ENCODE data around the gene CERS6. TPM values are rescaled to one million over a fixed set of nuclear protein-coding genes. Genes with fewer than 3 reads are reported as not detected.
"Not testable (repeated sequence)": the region's sequence is repeated elsewhere in the genome, so short reads cannot be mapped to it uniquely, and the experiment has no call there.

CERS6 gene
- total RNA-seq, 1 donor from 2014 or later, result 16.2 TPM

GRCh38 chr2:168791140-168791539, 335.1 kb downstream of the CERS6 start:
- intact Hi-C loops (cut with micrococcal nuclease), result not testable (repeated sequence)

- intact Hi-C loops (cut with micrococcal nuclease), result no loop called here
Measured at GRCh38 chr2:168793596-168793995, 337.5 kb downstream of the CERS6 start.

GRCh38 chr2:168794968-168795367, 338.9 kb downstream of the CERS6 start:
- intact Hi-C loops (cut with micrococcal nuclease), result no loop called here

DNA sequence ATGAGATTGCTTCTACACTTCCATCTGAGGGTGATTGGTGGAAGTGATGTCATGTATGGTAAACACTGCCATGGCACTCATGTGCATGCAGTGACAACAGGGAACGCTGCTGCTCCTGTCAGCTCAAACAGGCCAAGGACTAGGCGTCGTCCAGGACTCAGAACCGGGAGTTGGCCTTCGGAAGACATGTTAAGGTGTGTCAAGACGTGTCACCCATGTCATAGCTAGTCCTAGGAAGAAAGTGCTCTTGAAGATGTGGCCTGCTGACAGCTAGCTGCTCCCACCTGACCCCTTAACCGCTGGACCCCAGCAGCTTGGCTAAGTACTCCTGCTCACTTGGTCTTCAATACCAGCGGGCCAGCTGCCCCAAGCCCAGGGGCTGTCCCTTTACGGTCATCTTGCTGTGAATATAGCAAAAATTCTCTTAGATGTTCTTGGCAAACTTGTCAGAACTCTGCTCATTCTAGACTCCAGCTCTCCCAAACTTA, 340.1 kb downstream of the CERS6 start:
- intact Hi-C loops (cut with micrococcal nuclease), result no loop called here

DNA sequence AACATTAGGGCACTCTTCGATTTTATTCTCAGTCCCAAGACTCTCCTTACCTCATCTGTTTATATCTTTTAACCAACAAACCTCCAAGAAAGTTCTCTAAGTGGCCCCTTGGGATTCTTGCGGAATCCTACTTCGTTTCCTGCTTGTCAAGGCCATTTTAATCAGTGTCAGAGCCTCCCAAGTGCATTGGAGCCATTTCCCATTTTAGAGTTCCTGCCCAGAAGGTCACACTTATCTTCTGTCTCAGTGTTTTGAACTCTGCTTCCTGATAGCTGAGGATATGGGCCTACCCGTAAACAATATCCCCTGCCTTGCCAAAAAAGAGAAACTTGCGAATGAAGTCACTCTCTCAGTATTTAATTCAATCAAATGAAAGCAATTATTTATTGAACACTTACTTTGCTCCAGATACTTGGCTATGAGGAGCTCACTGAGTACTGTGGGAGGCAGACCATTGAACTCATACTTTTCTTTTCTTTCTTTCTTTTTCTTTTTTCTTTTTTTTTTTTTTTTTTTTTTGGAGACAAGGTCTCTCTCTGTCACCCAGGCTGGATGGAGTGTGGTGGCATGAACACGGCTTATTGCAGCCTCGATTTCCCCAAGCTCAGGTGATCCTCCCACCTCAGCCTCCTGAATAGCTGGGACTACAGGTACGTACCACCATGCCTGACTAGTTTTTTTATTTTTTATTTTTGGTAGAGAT, 340.7 kb downstream of the CERS6 start:
- intact Hi-C loops (cut with micrococcal nuclease), result no loop called here

- intact Hi-C loops (cut with micrococcal nuclease), result no loop called here
Measured at GRCh38 chr2:168797286-168797655, 341.2 kb downstream of the CERS6 start.

DNA sequence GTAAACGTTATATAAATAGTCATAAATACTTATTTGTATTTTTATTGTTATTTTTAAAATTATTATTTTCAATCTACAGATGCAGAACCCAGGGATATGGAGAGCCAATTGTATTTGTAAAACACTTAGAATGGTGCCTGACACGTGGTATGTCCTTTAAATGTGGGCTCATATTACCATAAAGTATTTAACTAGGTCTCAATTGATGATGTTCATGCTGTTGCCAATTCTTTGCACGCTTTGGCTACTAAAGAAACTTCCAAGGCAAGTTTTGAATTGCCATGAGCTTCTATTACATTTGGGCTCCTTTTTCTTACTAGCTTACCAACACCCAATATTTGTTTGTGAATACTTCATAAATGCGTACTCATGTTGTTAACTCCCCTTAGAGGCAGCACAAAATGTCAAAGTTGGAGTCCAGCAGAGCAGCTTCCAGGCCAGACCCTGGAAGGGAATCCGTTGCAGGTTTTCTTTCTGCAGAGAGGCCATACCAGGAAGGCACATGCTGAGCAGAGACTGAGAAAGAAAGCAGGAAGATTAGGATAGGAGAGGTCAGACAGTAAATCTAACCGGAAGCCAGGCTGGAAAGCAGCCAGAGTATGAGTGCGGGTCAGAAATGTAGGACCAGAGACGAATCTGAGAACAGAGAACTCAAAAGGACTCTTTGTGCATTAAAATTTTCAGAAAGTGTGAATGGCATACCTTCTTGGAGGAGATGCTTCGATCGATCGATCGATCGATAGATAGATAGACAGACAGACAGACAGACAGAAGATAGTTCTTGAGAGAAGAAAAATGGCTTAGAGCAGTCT, 342.2 kb downstream of the CERS6 start:
- intact Hi-C loops (cut with micrococcal nuclease), result no loop called here

DNA sequence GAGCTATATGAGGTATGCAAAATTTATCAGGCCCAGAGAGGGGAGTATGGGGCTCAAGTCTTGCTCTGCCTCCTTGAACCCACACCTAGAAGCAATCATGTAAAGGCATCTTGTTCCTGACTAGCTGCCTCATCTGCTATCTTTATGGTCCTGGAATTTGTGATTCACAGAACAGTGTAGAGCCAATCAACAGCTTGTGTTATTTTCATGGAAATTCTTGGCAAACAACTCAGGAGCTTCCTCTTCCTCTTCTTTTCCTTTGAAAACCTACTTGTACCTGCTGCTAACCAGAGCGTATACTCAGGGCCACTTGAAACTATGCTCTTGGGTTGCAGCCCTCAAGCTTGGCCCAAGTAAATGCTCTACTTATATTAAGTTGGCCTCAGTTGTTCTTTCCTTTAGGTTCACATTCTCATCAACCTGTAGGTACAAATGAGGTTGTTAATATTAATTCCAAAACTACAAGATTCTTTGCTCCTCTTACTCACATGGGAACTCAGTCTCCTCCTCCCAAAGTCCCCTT, 342.9 kb downstream of the CERS6 start:
- intact Hi-C loops (cut with micrococcal nuclease), result no loop called here

DNA sequence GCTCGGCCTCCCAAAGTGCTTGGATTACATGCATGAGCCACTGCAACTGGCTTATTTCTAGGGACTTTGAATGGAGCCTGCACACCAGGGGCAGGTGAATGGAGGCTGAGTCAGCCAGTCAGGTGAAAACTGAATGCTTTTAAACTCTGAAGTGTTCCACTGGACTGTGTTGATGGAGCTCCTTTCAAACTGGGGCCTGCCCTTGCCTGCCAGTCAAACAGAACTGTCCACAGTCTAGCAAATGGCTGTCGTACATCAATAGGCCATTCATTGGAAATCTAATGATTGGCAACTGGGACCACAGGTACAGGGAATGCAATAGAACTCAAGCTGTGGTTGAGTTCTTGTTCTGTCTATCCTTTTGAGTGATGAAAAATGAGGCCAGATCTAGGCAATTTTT, 345.4 kb downstream of the CERS6 start:
- intact Hi-C loops (cut with micrococcal nuclease), result no loop called here

GRCh38 chr2:168801961-168802858, 346.1 kb downstream of the CERS6 start, which contains the start of gene NOSTRIN:
Gene NOSTRIN, plus strand, starts transcription at chr2:168802637. Its CDS starts 10 bp downstream, at chr2:168802647.
- intact Hi-C loops (cut with micrococcal nuclease), result no loop called here

GRCh38 chr2:168802859-168803725, 347.0 kb downstream of the CERS6 start:
- intact Hi-C loops (cut with micrococcal nuclease), result no loop called here

DNA sequence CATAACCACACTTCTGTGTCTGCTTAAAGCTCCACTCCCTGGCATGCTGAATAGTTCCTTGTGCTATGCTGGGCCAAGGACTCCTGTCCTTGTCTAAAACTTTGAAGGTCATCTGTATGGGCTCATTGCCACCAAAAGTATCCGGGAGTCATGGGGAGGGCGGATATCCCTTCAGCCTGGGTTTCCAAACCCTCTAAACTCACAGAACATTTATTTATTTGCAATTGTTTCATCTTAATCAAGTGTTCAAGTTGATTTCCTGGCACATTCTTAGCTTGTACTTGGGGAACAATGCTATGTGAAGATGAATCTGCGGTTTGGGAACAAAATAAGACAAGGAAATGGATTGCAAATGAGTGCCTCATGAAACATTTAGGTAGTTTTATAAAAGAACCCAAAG, 348.1 kb downstream of the CERS6 start:
- intact Hi-C loops (cut with micrococcal nuclease), result no loop called here

- intact Hi-C loops (cut with micrococcal nuclease), result no loop called here
Measured at GRCh38 chr2:168805615-168806014, 349.5 kb downstream of the CERS6 start.

DNA sequence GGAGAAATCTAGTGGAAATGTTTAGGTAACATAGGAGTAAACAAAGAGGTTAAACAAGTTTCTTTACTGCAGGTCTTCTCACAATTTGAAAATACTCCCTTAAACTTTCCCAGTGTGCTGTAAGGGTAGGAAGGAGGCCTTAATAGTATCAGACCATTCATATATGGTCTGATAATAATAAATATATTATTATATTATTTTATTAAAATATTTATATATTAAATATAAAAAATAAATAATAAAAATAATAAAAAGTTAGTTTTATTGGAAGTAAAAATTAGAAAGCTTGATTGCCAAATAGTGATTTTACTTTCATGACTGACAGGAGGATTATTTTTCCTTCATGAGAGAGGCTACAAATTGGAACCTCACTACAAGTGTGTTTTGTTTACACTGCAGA, 353.5 kb downstream of the CERS6 start:
- intact Hi-C loops (cut with micrococcal nuclease), result no loop called here

- intact Hi-C loops (cut with micrococcal nuclease), result no loop called here
Measured at GRCh38 chr2:168810235-168810634, 354.2 kb downstream of the CERS6 start.

DNA sequence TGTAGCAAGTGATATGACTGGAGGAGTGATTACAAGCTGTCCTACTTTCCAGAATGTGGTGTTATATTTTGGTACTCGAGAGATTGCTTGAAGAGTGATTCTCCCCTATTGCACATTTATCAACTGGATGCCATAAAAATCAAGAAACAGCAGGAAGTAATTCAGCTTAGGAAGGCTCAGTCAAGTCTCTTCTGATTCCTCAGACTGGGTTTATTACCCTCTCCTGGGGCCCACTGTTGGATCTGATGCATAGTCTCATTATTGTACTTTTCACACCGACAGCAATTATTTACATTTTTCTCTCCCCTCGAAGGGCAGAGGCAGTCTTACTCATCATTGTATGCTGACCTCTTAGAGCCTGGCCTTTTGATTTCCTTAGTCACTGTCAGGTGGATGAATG, 355.6 kb downstream of the CERS6 start:
- intact Hi-C loops (cut with micrococcal nuclease), result no loop called here

DNA sequence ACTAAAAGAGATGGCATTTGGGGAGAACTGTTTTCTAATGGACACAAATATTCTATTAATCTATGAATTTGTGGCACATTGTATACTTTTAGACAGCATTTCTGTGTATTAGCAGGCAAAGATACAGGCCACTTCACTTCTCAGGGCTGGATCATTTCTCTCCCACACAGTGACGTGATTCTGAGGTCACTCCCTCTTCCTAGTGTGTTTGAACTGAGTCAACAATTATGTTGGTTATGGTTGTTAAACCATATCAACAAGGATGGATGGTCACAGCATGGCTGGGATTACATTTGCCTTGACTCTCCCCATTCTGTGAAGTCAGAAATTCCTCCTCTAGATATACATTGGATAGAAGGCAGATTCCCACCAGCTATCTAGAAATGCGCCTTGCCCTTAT, 358.0 kb downstream of the CERS6 start:
- intact Hi-C loops (cut with micrococcal nuclease), result no loop called here

- intact Hi-C loops (cut with micrococcal nuclease), result no loop called here
Measured at GRCh38 chr2:168814939-168815907, 359.2 kb downstream of the CERS6 start.

GRCh38 chr2:168816369-168816768, 360.3 kb downstream of the CERS6 start:
- intact Hi-C loops (cut with micrococcal nuclease), result no loop called here

Measured in T-helper 2 cell treated with Interferon-gamma antibody and Interleukin-4, amounts not matched to agents 100 ng/mL and 5 ng/mL, for 36 hours (primary cell).